HEK293T (cell line): ENCODE measurements around the gene TRPV4.

Experiments
- ELF4 ChIP-seq: fragments of 450-650 bp; IDR thresholded peaks from 2 replicates; pipeline ENCODE4 v1.6.1; 2017; ENCODE audit warnings: antibody characterized with exemption
- FOXA1 ChIP-seq: fragments of 450-650 bp; IDR thresholded peaks from 2 replicates; pipeline ENCODE4 v1.6.1; 2016; ENCODE audit warnings: mild to moderate bottlenecking
- FOXK2 ChIP-seq: fragments of 450-650 bp; IDR thresholded peaks from 2 replicates; pipeline ENCODE4 v1.6.1; 2016; ENCODE audit warnings: mild to moderate bottlenecking
- HDGF ChIP-seq: fragments of 450-650 bp; IDR thresholded peaks from 2 replicates; pipeline ENCODE4 v1.6.1; 2017; ENCODE audit warnings: antibody characterized with exemption, borderline replicate concordance
- NFRKB ChIP-seq: fragments of 450-650 bp; IDR thresholded peaks from 2 replicates; pipeline ENCODE4 v1.6.1; 2016; ENCODE audit warnings: mild to moderate bottlenecking, moderate library complexity
- SUZ12 ChIP-seq: fragments of 450-650 bp; IDR thresholded peaks from 2 replicates; pipeline ENCODE4 v1.6.1; 2016; ENCODE audit warnings: mild to moderate bottlenecking
- TARDBP ChIP-seq: fragments of 450-650 bp; IDR thresholded peaks from 2 replicates; pipeline ENCODE4 v1.6.1; 2016
- ZNF384 ChIP-seq: fragments of 450-650 bp; IDR thresholded peaks from 2 replicates; pipeline ENCODE4 v1.6.1; 2016
- TF ChIP-seq, protein P1 (sequence below): fragments of 450-650 bp; IDR thresholded peaks from 2 replicates; pipeline ENCODE4 v1.6.1; 2016

DNA sequence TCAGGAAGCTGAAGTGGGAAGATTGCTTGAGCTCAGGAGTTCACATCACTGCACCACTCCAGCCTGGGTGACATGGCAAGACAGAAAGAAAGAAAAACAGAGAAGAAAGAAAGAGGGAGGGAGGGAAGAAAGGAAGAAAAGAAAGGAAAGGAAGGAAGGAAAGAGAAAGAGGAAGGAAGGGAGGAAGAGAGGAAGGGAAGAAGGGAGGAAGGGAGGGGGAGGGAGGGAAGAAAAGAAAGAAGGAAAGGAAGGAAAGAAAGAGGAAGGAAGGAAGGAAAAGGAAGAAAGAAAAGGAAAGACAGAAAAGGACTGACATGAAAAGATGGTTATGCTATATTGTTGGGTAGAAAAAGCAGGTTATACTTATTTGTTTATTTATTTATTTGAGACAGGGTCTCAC, 43.2 kb upstream of the TRPV4 start:
- TF ChIP-seq ZNF384 (no peak), HDGF (no peak), NFRKB (no peak), TARDBP (no peak), SUZ12 (no peak), FOXA1 (no peak), FOXK2 (no peak), ELF4 (no peak)
- TF ChIP-seq, protein P1, sequence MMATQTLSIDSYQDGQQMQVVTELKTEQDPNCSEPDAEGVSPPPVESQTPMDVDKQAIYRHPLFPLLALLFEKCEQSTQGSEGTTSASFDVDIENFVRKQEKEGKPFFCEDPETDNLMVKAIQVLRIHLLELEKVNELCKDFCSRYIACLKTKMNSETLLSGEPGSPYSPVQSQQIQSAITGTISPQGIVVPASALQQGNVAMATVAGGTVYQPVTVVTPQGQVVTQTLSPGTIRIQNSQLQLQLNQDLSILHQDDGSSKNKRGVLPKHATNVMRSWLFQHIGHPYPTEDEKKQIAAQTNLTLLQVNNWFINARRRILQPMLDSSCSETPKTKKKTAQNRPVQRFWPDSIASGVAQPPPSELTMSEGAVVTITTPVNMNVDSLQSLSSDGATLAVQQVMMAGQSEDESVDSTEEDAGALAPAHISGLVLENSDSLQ, result no peak
